ENCODE measurements around the gene FXYD3. TPM values are rescaled to one million over a fixed set of nuclear protein-coding genes. Genes with fewer than 3 reads are reported as not detected.

The FXYD3 gene
- total and polyA plus RNA-seq, 2 of the 13 experiments (the other 11 are each of a cell fraction or from before 2014, with no cell fraction given): 4.9 TPM; not detected in 1

DNA sequence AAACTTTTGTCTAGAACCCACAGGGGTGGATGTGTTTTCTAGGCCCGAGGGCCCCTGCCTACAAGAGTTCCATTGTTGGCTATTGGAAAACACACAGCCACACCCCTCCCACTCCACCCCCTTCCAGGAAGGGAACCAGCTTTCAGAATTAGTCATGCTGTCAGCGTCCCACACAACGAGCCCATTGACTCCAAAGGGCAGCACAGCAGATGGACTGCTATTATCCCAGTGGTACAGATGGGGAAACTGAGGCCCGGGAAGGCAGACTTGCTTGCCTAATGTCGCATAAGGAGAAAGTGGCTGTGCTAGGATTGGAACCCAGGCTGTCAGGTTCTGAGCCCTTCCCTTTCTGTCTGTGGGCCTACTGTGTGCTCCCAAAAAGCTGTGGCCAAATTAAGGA is 8.1 kb upstream of the FXYD3 start (continued):
- TF ChIP-seq, protein P1, sequence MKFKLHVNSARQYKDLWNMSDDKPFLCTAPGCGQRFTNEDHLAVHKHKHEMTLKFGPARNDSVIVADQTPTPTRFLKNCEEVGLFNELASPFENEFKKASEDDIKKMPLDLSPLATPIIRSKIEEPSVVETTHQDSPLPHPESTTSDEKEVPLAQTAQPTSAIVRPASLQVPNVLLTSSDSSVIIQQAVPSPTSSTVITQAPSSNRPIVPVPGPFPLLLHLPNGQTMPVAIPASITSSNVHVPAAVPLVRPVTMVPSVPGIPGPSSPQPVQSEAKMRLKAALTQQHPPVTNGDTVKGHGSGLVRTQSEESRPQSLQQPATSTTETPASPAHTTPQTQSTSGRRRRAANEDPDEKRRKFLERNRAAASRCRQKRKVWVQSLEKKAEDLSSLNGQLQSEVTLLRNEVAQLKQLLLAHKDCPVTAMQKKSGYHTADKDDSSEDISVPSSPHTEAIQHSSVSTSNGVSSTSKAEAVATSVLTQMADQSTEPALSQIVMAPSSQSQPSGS (CRISPR knock-in tag; IDR thresholded peaks at IDR 0.05): no peak
- TF ChIP-seq, protein P2, sequence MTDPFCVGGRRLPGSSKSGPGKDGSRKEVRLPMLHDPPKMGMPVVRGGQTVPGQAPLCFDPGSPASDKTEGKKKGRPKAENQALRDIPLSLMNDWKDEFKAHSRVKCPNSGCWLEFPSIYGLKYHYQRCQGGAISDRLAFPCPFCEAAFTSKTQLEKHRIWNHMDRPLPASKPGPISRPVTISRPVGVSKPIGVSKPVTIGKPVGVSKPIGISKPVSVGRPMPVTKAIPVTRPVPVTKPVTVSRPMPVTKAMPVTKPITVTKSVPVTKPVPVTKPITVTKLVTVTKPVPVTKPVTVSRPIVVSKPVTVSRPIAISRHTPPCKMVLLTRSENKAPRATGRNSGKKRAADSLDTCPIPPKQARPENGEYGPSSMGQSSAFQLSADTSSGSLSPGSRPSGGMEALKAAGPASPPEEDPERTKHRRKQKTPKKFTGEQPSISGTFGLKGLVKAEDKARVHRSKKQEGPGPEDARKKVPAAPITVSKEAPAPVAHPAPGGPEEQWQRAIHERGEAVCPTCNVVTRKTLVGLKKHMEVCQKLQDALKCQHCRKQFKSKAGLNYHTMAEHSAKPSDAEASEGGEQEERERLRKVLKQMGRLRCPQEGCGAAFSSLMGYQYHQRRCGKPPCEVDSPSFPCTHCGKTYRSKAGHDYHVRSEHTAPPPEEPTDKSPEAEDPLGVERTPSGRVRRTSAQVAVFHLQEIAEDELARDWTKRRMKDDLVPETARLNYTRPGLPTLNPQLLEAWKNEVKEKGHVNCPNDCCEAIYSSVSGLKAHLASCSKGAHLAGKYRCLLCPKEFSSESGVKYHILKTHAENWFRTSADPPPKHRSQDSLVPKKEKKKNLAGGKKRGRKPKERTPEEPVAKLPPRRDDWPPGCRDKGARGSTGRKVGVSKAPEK (CRISPR knock-in tag; IDR thresholded peaks at IDR 0.05; ENCODE audit: borderline replicate concordance): no peak
- TF ChIP-seq ZSCAN25 (CRISPR knock-in tag; IDR thresholded peaks at IDR 0.05) (no peak), ZFP41 (CRISPR knock-in tag; IDR thresholded peaks at IDR 0.05; ENCODE audit: borderline replicate concordance) (no peak), ZNF775 (CRISPR knock-in tag; IDR thresholded peaks at IDR 0.05; ENCODE audit: borderline replicate concordance) (no peak), FOXM1 (CRISPR knock-in tag; IDR thresholded peaks at IDR 0.05) (no peak), BORCS8-MEF2B (CRISPR knock-in tag; IDR thresholded peaks at IDR 0.05) (no peak), ZBTB21 (CRISPR knock-in tag; IDR thresholded peaks at IDR 0.05) (no peak), NFKBIZ (CRISPR knock-in tag; IDR thresholded peaks at IDR 0.05) (no peak), MBD4 (IDR thresholded peaks at IDR 0.05; ENCODE audit: borderline replicate concordance, low read length) (no peak), ADNP (CRISPR knock-in tag; IDR thresholded peaks at IDR 0.05) (no peak), ZNF317 (CRISPR knock-in tag; IDR thresholded peaks at IDR 0.05) (no peak), SAP130 (CRISPR knock-in tag; IDR thresholded peaks at IDR 0.05; ENCODE audit: low read depth) (peak; percentile 75), ZNF207 (IDR thresholded peaks at IDR 0.05; ENCODE audit: borderline replicate concordance) (no peak), PHF5A (CRISPR knock-in tag; IDR thresholded peaks at IDR 0.05; ENCODE audit: low read depth, unreplicated experiment) (no peak), MTA3 (CRISPR knock-in tag; IDR thresholded peaks at IDR 0.05) (no peak), TCF7L2 (IDR thresholded peaks at IDR 0.05; ENCODE audit: low read depth, low read length) (no peak)
- TF ChIP-seq, protein P3, sequence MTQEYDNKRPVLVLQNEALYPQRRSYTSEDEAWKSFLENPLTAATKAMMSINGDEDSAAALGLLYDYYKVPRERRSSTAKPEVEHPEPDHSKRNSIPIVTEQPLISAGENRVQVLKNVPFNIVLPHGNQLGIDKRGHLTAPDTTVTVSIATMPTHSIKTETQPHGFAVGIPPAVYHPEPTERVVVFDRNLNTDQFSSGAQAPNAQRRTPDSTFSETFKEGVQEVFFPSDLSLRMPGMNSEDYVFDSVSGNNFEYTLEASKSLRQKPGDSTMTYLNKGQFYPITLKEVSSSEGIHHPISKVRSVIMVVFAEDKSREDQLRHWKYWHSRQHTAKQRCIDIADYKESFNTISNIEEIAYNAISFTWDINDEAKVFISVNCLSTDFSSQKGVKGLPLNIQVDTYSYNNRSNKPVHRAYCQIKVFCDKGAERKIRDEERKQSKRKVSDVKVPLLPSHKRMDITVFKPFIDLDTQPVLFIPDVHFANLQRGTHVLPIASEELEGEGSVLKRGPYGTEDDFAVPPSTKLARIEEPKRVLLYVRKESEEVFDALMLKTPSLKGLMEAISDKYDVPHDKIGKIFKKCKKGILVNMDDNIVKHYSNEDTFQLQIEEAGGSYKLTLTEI (CRISPR knock-in tag; conservative IDR thresholded peaks at IDR 0.05): no peak
- TF ChIP-seq, protein P4, sequence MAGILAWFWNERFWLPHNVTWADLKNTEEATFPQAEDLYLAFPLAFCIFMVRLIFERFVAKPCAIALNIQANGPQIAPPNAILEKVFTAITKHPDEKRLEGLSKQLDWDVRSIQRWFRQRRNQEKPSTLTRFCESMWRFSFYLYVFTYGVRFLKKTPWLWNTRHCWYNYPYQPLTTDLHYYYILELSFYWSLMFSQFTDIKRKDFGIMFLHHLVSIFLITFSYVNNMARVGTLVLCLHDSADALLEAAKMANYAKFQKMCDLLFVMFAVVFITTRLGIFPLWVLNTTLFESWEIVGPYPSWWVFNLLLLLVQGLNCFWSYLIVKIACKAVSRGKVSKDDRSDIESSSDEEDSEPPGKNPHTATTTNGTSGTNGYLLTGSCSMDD (CRISPR knock-in tag; IDR thresholded peaks at IDR 0.05): no peak
- TF ChIP-seq, protein P5, sequence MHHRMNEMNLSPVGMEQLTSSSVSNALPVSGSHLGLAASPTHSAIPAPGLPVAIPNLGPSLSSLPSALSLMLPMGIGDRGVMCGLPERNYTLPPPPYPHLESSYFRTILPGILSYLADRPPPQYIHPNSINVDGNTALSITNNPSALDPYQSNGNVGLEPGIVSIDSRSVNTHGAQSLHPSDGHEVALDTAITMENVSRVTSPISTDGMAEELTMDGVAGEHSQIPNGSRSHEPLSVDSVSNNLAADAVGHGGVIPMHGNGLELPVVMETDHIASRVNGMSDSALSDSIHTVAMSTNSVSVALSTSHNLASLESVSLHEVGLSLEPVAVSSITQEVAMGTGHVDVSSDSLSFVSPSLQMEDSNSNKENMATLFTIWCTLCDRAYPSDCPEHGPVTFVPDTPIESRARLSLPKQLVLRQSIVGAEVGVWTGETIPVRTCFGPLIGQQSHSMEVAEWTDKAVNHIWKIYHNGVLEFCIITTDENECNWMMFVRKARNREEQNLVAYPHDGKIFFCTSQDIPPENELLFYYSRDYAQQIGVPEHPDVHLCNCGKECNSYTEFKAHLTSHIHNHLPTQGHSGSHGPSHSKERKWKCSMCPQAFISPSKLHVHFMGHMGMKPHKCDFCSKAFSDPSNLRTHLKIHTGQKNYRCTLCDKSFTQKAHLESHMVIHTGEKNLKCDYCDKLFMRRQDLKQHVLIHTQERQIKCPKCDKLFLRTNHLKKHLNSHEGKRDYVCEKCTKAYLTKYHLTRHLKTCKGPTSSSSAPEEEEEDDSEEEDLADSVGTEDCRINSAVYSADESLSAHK (CRISPR knock-in tag; IDR thresholded peaks at IDR 0.05; ENCODE audit: borderline replicate concordance): no peak
- TF ChIP-seq, protein P6, sequence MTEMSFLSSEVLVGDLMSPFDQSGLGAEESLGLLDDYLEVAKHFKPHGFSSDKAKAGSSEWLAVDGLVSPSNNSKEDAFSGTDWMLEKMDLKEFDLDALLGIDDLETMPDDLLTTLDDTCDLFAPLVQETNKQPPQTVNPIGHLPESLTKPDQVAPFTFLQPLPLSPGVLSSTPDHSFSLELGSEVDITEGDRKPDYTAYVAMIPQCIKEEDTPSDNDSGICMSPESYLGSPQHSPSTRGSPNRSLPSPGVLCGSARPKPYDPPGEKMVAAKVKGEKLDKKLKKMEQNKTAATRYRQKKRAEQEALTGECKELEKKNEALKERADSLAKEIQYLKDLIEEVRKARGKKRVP (CRISPR knock-in tag; IDR thresholded peaks at IDR 0.05): no peak
